PFSK-1 (cell line): ENCODE measurements around the gene IGF2BP1.

ENCODE experiments used
- FOXP2 ChIP-seq: optimal IDR thresholded peaks from 2 replicates; pipeline ENCODE3; 2011; ENCODE audit warnings: borderline replicate concordance, control low read depth, inconsistent platforms; ENCODE audit not compliant: insufficient read depth; ENCODE audit errors: extremely low read length, extremely low read depth
- POLR2AphosphoS5 ChIP-seq: IDR thresholded peaks from 2 replicates; pipeline ENCODE4 v1.6.1; 2012; ENCODE audit warnings: low read depth, mild to moderate bottlenecking, control low read depth, low read length, moderate library complexity
- REST ChIP-seq, 2 experiments: IDR thresholded peaks; 2 replicates each; pipeline versions ENCODE4 v1.6.1 to v1.8.0; 2011 to 2012; ENCODE audit warnings: low read depth in 2 of 2, low read length in 2 of 2, control low read depth in 1 of 2, inconsistent platforms in 1 of 2, mild to moderate bottlenecking in 1 of 2, moderate library complexity in 1 of 2; ENCODE audit not compliant: insufficient read depth in 1 of 2
- SIN3A ChIP-seq: IDR thresholded peaks from 2 replicates; pipeline ENCODE4 v1.6.1; 2012; ENCODE audit warnings: mild to moderate bottlenecking, low read length, moderate library complexity, borderline replicate concordance; ENCODE audit not compliant: insufficient read depth
- TAF1 ChIP-seq: IDR thresholded peaks from 2 replicates; pipeline ENCODE4 v1.6.1; 2012; ENCODE audit warnings: low read length, control low read depth, borderline replicate concordance; ENCODE audit not compliant: insufficient read depth

The IGF2BP1 gene

GRCh38 chr17:49079840-49080663 lies 82.9 kb downstream of the IGF2BP1 start:
- TF ChIP-seq TAF1 (no peak), FOXP2 (no peak), SIN3A (no peak), REST (IDR thresholded peaks at IDR 0.05; ENCODE audit: insufficient read depth in 1 of 2, low read depth in 2 of 2, low read length in 2 of 2) (no peak), POLR2AphosphoS5 (no peak)

GRCh38 chr17:49082231-49082630 lies 85.0 kb downstream of the IGF2BP1 start:
- TF ChIP-seq REST (IDR thresholded peaks at IDR 0.05; ENCODE audit: insufficient read depth in 1 of 2, low read depth in 2 of 2, low read length in 2 of 2) (no peak), POLR2AphosphoS5 (no peak), SIN3A (no peak), FOXP2 (no peak), TAF1 (no peak)

DNA sequence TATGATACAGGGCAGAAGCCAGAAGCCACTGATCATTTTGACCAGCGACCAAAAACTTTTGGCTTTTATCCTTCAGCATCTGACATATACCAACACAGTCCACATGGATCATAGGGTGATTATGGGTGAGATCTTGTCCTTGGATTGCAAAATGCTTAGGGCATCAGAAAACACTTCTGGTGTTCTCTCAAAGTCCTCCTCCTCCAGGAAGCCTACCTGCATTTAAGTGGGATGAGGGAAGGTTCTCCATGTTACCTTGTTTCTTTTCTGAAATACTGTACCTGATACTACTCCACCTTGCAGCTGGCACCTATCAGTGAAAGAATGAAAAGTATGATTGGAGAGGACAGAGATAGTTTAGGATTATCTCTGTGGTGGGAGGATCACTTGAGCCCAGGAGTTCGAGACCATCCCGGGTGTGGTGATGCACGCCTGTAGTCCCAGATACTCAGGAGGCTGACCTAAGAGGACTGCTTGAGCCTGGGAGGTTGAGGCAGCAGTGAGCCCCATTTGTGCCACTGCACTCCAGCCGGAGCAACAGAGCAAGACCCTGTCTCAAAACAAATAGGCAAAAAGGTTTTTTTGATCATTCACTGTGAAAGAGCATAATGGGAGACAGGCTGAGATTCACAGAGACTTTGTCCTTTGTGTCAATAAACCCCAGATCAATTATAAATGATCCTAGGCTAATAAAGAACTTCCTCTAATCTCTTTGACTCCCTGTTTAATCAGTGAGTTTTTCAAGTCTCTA lies 88.6 kb downstream of the IGF2BP1 start:
- no peak for TF ChIP-seq REST (IDR thresholded peaks at IDR 0.05; ENCODE audit: insufficient read depth in 1 of 2, low read depth in 2 of 2, low read length in 2 of 2)
- no peak for TF ChIP-seq FOXP2
- TF ChIP-seq POLR2AphosphoS5 = no peak
- TF ChIP-seq SIN3A = no peak
- no peak for TF ChIP-seq TAF1

- TF ChIP-seq FOXP2 (no peak), TAF1 (no peak), REST (IDR thresholded peaks at IDR 0.05; ENCODE audit: insufficient read depth in 1 of 2, low read depth in 2 of 2, low read length in 2 of 2) (no peak), POLR2AphosphoS5 (no peak), SIN3A (no peak)
Observed at GRCh38 chr17:49086316-49086605, 89.1 kb downstream of the IGF2BP1 start.
